ENCODE measurements around the gene PIAS4. TPM values are rescaled to one million over a fixed set of nuclear protein-coding genes. Genes with fewer than 3 reads are reported as not detected.

PIAS4 gene
- total and polyA plus RNA-seq, 2 of the 13 experiments (the other 11 are each of a cell fraction or from before 2014, with no cell fraction given): 9.0 to 20.1 TPM

DNA sequence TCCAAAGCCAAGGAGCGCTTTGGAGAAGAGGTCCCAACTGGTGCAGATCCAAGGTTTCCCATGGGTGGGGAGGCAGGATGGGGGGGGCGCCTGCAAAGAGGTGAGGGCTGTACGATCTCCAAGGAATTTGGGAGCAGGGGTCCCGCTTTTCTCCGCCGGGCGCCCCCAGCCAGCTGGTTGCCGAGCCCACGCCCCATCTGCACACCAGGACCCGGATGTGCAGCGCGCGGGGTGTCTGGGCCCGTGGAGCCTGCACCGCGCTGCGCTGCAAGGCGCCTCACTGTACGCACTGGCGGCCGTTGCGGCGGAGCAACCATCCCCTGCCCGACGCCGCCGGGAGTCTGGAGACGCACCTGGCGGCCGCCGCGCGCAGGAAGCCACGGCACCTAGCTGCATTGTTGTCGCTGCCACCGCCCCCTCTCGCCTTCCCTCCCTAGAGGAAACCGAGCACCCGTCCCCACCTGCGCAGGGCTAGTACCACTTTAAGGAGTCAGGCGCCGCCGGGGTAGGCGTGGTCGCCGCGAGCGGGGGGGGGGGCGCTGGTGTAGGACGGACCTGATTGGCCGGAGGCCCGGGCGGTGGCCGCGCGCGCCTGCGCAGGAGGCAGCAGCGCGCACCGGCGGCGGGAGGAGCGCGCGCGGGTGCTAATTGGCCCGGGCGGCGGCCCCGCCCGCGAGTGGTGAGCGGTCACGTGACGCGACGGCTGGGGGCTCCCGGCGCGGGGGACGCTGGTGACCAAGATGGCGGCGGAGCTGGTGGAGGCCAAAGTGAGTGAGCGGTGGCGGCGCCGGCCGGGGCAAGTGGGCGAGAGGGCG is at the start of gene PIAS4 (continued):
- TF ChIP-seq ZBTB39 (CRISPR knock-in tag; IDR thresholded peaks at IDR 0.05) (no peak), RXRA (CRISPR knock-in tag; IDR thresholded peaks at IDR 0.05) (peak; percentile 86), MEF2D (CRISPR knock-in tag; IDR thresholded peaks at IDR 0.05) (no peak), KDM1A (CRISPR knock-in tag; IDR thresholded peaks at IDR 0.05) (no peak), U2AF2 (IDR thresholded peaks at IDR 0.05; ENCODE audit: low read depth, low read length) (no peak), MIXL1 (CRISPR knock-in tag; IDR thresholded peaks at IDR 0.05) (0 out of 2 replicates have a peak, but pooled peaks have one; percentile 45), ZHX2 (IDR thresholded peaks at IDR 0.05; ENCODE audit: low read depth) (peak; percentile 21; the same call in 1 of the 2 replicates), ZHX2 (CRISPR knock-in tag; IDR thresholded peaks at IDR 0.05; ENCODE audit: borderline replicate concordance) (no peak), ZNF256 (CRISPR knock-in tag; conservative IDR thresholded peaks at IDR 0.05) (no peak), POLR2G (IDR thresholded peaks at IDR 0.05; ENCODE audit: low read depth, low read length) (peak; percentile 80), TERF1 (CRISPR knock-in tag; IDR thresholded peaks at IDR 0.05) (no peak), ZNF138 (CRISPR knock-in tag; IDR thresholded peaks at IDR 0.05; ENCODE audit: low read depth) (0 out of 2 replicates have a peak, but pooled peaks have one; percentile 25), HDAC1 (CRISPR knock-in tag; IDR thresholded peaks at IDR 0.05) (peak; percentile 88), AHR (CRISPR knock-in tag; IDR thresholded peaks at IDR 0.05) (peak; percentile 86), THRA (CRISPR knock-in tag; IDR thresholded peaks at IDR 0.05; ENCODE audit: borderline replicate concordance) (peak; percentile 29; the same call in 1 of the 2 replicates), ZNF614 (CRISPR knock-in tag; IDR thresholded peaks at IDR 0.05; ENCODE audit: borderline replicate concordance) (0 out of 2 replicates have a peak, but pooled peaks have one; percentile 60), KDM4B (CRISPR knock-in tag; IDR thresholded peaks at IDR 0.05) (no peak; the same call in 1 of the 2 replicates), MAZ (IDR thresholded peaks at IDR 0.05; ENCODE audit: borderline replicate concordance, low read depth, low read length) (peak; percentile 99), MAZ (CRISPR knock-in tag; IDR thresholded peaks at IDR 0.05; ENCODE audit: low read depth) (peak; percentile 92)

Data from HepG2 (cell line).